SK-N-SH (cell line): Measurements from ENCODE around the gene NFE2L3.
"Not testable (repeated sequence)": the region's sequence is repeated elsewhere in the genome, so short reads cannot be mapped to it uniquely, and the experiment has no call there.

Experiments used
- CTCF ChIP-seq: fragments of 200-600 bp; sonication (generic); IDR thresholded peaks from 2 replicates; pipeline ENCODE4 v1.6.1; 2017; ENCODE audit warnings: antibody characterized with exemption, mild to moderate bottlenecking, moderate library complexity
- ELF1 ChIP-seq: IDR thresholded peaks from 2 replicates; pipeline ENCODE4 v1.4.0; 2012
- EP300 ChIP-seq, 2 experiments: IDR thresholded peaks; 2 replicates each; pipeline versions ENCODE4 v1.4.0 to v1.6.1; 2012; ENCODE audit warnings: borderline replicate concordance in 1 of 2, low read depth in 1 of 2, low read length in 1 of 2
- FOSL2 ChIP-seq: IDR thresholded peaks from 2 replicates; pipeline ENCODE4 v1.4.0; 2012; ENCODE audit warnings: low read depth, mild to moderate bottlenecking, moderate library complexity, borderline replicate concordance
- JUND ChIP-seq: IDR thresholded peaks from 2 replicates; pipeline ENCODE4 v1.4.0; 2012
- MAX ChIP-seq: IDR thresholded peaks from 2 replicates; pipeline ENCODE4 v1.4.0; 2012; ENCODE audit warnings: low read depth
- NFIC ChIP-seq: IDR thresholded peaks from 2 replicates; pipeline ENCODE4 v1.4.0; 2012; ENCODE audit warnings: borderline replicate concordance
- REST ChIP-seq: IDR thresholded peaks from 2 replicates; pipeline ENCODE4 v1.6.1; 2012; ENCODE audit warnings: mild to moderate bottlenecking, low read depth, low read length, moderate library complexity
- TEAD4 ChIP-seq: IDR thresholded peaks from 2 replicates; pipeline ENCODE4 v1.4.0; 2012; ENCODE audit warnings: mild to moderate bottlenecking, borderline replicate concordance; ENCODE audit not compliant: insufficient read depth
- USF2 ChIP-seq: fragments of 150-350 bp; IDR thresholded peaks from 2 replicates; pipeline ENCODE4 v1.6.1; 2017; ENCODE audit warnings: antibody characterized with exemption, low read length, low read depth, borderline replicate concordance
- YY1 ChIP-seq: IDR thresholded peaks from 2 replicates; pipeline ENCODE4 v1.4.0; 2012; ENCODE audit warnings: low read depth, mild to moderate bottlenecking

- TF ChIP-seq CTCF; EP300 (IDR thresholded peaks at IDR 0.05; ENCODE audit: borderline replicate concordance in 1 of 2, low read depth in 1 of 2, low read length in 1 of 2); FOSL2; MAX; ELF1; JUND; USF2; YY1; TEAD4; NFIC; REST: not testable (repeated sequence)
Observed at GRCh38 chr7:26147646-26148306, 4.2 kb upstream of the NFE2L3 start.
